ENCODE results near the gene NABP1.
A peak's percentile ranks its signal among the peaks of the same experiment; 100 is the strongest.

NABP1 gene

DNA sequence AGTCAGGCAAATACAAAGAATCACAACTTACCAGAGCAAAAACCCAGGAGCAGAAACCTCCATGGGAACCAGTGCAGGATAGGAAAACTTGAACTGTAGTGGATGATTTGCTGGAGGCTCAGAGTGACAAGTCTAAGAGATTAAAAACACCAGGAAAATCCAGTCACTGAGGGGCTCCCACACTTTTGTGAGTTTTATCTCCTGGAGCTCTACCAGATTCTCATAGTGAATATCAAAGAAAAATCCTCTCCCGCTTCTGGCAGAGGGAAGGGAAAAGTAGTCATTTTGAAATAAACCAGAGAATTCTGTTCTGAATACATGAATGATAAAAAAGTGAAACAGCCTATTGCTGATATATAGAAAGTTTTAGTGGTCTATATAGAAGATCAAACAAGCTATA, 23.1 kb downstream of the NABP1 start:
- no peak overlapping the region for H3K27ac ChIP-seq
- no peak for TF ChIP-seq ZFX (IDR thresholded peaks at IDR 0.05; ENCODE audit: borderline replicate concordance)
- TF ChIP-seq, protein P1, sequence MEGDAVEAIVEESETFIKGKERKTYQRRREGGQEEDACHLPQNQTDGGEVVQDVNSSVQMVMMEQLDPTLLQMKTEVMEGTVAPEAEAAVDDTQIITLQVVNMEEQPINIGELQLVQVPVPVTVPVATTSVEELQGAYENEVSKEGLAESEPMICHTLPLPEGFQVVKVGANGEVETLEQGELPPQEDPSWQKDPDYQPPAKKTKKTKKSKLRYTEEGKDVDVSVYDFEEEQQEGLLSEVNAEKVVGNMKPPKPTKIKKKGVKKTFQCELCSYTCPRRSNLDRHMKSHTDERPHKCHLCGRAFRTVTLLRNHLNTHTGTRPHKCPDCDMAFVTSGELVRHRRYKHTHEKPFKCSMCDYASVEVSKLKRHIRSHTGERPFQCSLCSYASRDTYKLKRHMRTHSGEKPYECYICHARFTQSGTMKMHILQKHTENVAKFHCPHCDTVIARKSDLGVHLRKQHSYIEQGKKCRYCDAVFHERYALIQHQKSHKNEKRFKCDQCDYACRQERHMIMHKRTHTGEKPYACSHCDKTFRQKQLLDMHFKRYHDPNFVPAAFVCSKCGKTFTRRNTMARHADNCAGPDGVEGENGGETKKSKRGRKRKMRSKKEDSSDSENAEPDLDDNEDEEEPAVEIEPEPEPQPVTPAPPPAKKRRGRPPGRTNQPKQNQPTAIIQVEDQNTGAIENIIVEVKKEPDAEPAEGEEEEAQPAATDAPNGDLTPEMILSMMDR (IDR thresholded peaks at IDR 0.05), result no peak

DNA sequence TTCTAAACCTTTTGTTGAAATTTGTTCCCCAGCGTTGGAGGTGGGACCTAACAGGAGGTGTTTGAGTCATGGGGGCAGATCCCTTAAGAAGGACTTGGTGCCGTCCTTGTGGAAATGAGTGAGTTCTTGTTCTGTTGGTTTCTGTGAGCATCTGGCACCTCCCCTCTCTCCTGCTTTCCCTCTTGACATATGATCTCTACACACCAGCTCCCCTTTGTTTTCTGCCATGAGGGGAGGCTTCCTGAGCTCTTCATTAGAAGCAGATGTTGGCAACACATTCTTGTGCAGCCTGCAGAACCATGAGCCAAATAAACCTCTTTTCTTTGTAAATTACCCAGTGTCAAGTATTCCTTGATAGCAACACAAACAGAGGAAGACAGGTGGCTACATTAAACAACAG, 23.8 kb downstream of the NABP1 start:
- no peak overlapping the region for H3K27ac ChIP-seq
- no peak for TF ChIP-seq ZFX (IDR thresholded peaks at IDR 0.05; ENCODE audit: borderline replicate concordance)
- TF ChIP-seq, protein P1 (IDR thresholded peaks at IDR 0.05), result no peak

DNA sequence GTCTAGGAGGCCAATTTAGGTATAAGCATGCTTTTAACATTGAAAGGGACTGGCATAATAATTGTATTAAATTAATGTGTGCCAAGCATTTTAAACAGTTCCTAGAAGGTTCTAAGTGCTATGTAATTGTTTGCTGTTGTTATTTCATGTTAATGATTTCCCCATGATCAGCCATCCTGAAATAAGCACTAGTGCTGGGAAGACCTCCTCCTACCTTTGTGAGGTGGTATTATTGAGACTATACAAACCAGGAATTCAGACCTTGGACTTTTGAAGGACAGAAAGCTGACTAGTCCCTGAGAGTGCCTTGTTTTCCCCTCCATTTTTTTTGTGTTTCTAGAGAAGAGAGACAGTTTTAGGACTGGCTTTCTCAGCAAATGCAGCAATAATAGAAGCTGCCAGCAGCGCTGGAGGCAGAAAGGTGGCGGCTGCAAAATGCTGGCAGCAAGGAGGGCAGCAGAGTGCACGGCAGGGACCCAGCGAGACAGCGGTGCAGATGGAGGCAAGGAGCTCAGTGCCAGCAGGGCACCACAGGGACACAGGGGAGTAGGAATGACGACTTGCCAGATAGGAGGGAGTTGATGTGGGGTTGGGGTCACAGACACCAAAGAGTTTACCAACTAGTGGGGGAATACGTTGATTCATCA, 25.3 kb downstream of the NABP1 start:
- no peak overlapping the region for H3K27ac ChIP-seq
- TF ChIP-seq, protein P1 (IDR thresholded peaks at IDR 0.05), result 0 out of 2 replicates have a peak, but pooled peaks have one; percentile 13
- TF ChIP-seq ZFX (IDR thresholded peaks at IDR 0.05; ENCODE audit: borderline replicate concordance), result no peak

DNA sequence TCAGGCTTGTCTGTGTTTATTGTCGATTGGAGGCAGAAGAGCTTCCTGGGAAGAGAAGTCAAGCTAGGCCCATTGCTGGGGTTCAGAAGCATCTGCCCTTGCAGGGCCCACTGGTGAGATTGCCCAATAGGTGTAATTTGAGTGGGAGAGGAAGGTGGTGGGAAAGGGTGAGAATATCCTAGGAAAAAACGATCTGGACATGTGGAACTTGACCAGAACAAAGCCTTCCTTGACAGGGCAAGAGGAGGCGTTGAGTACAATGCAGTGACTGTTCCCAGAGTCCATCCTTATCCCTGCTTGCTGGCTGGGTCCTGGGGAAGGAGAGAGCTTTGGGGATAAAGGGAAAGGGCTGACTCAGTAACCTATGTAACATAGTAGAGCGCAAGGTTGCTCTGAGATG, 27.1 kb downstream of the NABP1 start:
- no peak overlapping the region for H3K27ac ChIP-seq
- TF ChIP-seq ZFX (IDR thresholded peaks at IDR 0.05; ENCODE audit: borderline replicate concordance), result no peak
- TF ChIP-seq, protein P1 (IDR thresholded peaks at IDR 0.05), result no peak

DNA sequence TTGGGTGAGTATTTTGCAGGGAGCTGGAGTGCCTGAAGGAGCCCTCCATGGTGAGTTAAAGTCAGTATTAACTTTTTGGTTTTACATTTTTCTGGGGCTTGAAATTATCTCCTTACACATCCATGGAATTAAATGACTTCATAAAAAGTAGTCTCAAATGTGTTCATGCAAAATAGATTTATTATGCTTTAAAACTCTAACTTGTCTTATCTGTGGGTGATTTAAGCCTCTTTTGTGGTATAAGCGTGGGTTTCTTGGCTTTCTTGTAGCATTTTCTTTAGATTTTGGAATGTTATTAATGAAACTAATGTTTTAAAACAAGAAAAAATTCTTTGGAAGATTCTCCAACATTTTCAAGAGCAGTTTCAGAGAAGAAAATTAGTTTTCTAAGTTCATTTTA, 27.8 kb downstream of the NABP1 start:
- no peak for TF ChIP-seq ZFX (IDR thresholded peaks at IDR 0.05; ENCODE audit: borderline replicate concordance)
- TF ChIP-seq, protein P1 (IDR thresholded peaks at IDR 0.05), result no peak
- H3K27ac ChIP-seq, result no peak overlapping the region

DNA sequence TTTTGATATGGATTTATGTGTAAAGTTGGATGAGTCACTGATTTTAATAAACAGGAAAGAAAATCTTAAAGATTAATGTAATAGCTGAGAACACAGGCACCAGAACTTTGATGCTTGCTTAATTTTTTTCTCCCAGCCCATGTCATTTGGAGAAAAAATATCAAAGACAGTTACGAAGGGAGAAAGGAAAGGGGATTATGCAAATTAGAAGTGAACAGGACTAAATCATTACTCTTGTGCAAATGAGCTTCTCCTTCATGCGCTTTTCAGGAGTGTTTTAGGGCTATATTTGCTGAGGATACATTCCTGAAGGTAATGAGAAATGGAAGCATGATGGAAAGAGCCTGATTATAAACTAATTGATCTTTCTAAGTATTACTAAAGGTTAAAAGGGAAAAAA, 28.9 kb downstream of the NABP1 start:
- TF ChIP-seq ZFX (IDR thresholded peaks at IDR 0.05; ENCODE audit: borderline replicate concordance), result no peak
- TF ChIP-seq, protein P1 (IDR thresholded peaks at IDR 0.05), result no peak
- no peak overlapping the region for H3K27ac ChIP-seq

DNA sequence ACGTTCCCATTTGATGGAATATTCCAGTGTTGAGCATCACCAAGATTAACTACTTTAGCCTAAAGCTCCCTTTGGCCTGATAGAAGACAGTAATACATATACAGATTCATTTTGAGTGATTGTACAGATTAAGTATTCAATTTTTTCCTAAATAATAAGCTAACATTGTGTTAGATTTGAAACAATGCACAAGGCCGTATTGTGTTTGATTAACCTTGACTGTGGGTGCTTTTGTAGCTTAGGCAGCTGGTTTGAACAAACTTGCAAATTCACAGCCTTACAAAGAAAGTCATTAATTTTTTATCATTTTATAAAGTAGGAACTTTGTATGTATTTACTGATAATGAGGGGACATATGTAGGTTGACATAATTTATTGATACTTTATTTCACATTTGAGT, 29.6 kb downstream of the NABP1 start:
- TF ChIP-seq, protein P1 (IDR thresholded peaks at IDR 0.05), result no peak
- TF ChIP-seq ZFX (IDR thresholded peaks at IDR 0.05; ENCODE audit: borderline replicate concordance), result no peak
- no peak overlapping the region for H3K27ac ChIP-seq
